IMR-90 (cell line): ENCODE data around the gene KRT76. TPM values are rescaled to one million over a fixed set of nuclear protein-coding genes. Genes with fewer than 3 reads are reported as not detected.

Source experiments
- ATAC-seq: fragments of 200-7000 bp; cut with Tn5 transposase; 2 replicates; pipeline ENCODE4 v1.9.1; 2020; ENCODE audit warnings: low read depth, mild to moderate bottlenecking, moderate library complexity
- BruUV-seq: library from RNA; stranded (reverse); fragments of 400-500 nt; replicated peaks from 2 replicates; lab custom pipeline; 2021; lab: Mats Ljungman, UMichigan
- CTCF ChIA-PET: fragments of 300-600 bp; formaldehyde crosslinking; extraction: SDS; loops from one replicate; lab custom pipeline; 2021; ENCODE audit warnings: antibody characterized with exemption; lab: Yijun Ruan, JAX
- POLR2A ChIA-PET: fragments of 300-600 bp; sonication (Branson Sonifier 250); formaldehyde crosslinking; loops from one replicate; lab custom pipeline; 2022; ENCODE audit warnings: antibody characterized with exemption; ENCODE audit not compliant: unreplicated experiment; lab: Charles Lee
- DNase-seq: peaks from one replicate; pipeline ENCODE4 v3.0.0; 2013
- H2AFZ ChIP-seq: replicated peaks from 2 replicates; pipeline ENCODE3; 2013; ENCODE audit warnings: low read length, mild to moderate bottlenecking; ENCODE audit not compliant: poor library complexity
- H2AK5ac ChIP-seq: 2 replicates; pipeline ENCODE4 v1.6.1; 2013; ENCODE audit warnings: low read depth, low read length, inconsistent platforms
- H2AK9ac ChIP-seq: replicated peaks from 2 replicates; pipeline ENCODE3; 2013; ENCODE audit warnings: mild to moderate bottlenecking, low read depth, low read length, moderate library complexity; ENCODE audit not compliant: poor library complexity
- H2BK120ac ChIP-seq: 2 replicates; pipeline ENCODE4 v1.6.1; 2013; ENCODE audit warnings: low read depth, low read length, inconsistent platforms
- H2BK15ac ChIP-seq: 3 replicates; pipeline ENCODE4 v1.6.1; 2013; ENCODE audit warnings: low read depth, low read length, inconsistent platforms
- H2BK20ac ChIP-seq: 2 replicates; pipeline ENCODE4 v1.6.1; 2013; ENCODE audit warnings: low read depth, mild to moderate bottlenecking, inconsistent platforms, low read length, moderate library complexity
- H2BK5ac ChIP-seq: 2 replicates; pipeline ENCODE4 v1.6.1; 2013; ENCODE audit warnings: mild to moderate bottlenecking, low read depth, low read length, inconsistent platforms; ENCODE audit not compliant: poor library complexity, severe bottlenecking
- H3K14ac ChIP-seq: replicated peaks from 2 replicates; pipeline ENCODE4 v1.6.1; 2013; ENCODE audit warnings: low read depth, low read length, inconsistent platforms
- H3K18ac ChIP-seq: 2 replicates; pipeline ENCODE4 v1.6.1; 2013; ENCODE audit warnings: low read depth, low read length, control low read depth
- H3K23ac ChIP-seq: 2 replicates; pipeline ENCODE4 v1.6.1; 2013; ENCODE audit warnings: low read depth, low read length, inconsistent platforms
- H3K27ac ChIP-seq: 2 replicates; pipeline ENCODE4 v1.5.1; 2013; ENCODE audit warnings: mild to moderate bottlenecking, control low read depth, low read length; ENCODE audit not compliant: insufficient read depth
- H3K27me3 ChIP-seq: 2 replicates; pipeline ENCODE4 v1.6.1; 2013; ENCODE audit warnings: low read length; ENCODE audit not compliant: control insufficient read depth, insufficient read depth
- H3K36me3 ChIP-seq: 2 replicates; pipeline ENCODE4 v1.6.1; 2013; ENCODE audit warnings: low read length, mixed read lengths; ENCODE audit not compliant: control insufficient read depth, insufficient read depth
- H3K4ac ChIP-seq: 2 replicates; pipeline ENCODE4 v1.6.1; 2013; ENCODE audit warnings: low read depth, low read length, inconsistent platforms
- H3K4me1 ChIP-seq: 2 replicates; pipeline ENCODE4 v1.6.1; 2013; ENCODE audit warnings: low read length, mixed read lengths; ENCODE audit not compliant: control insufficient read depth, insufficient read depth
- H3K4me2 ChIP-seq: 2 replicates; pipeline ENCODE4 v1.6.1; 2013; ENCODE audit warnings: low read depth, mild to moderate bottlenecking, control low read depth, low read length, moderate library complexity
- H3K4me3 ChIP-seq: 2 replicates; pipeline ENCODE4 v1.5.1; 2013; ENCODE audit warnings: low read depth, mild to moderate bottlenecking, control low read depth, low read length, moderate library complexity; ENCODE audit not compliant: insufficient read depth
- H3K56ac ChIP-seq: 2 replicates; pipeline ENCODE4 v1.6.1; 2013; ENCODE audit warnings: low read length, inconsistent platforms; ENCODE audit not compliant: insufficient read depth; ENCODE audit errors: extremely low read depth
- H3K79me1 ChIP-seq, 2 experiments: 2 replicates each; pipeline ENCODE4 v1.6.1; 2013; ENCODE audit warnings: low read length in 2 of 2, inconsistent platforms in 1 of 2, low read depth in 1 of 2
- H3K9ac ChIP-seq: 2 replicates; pipeline ENCODE4 v1.6.1; 2013; ENCODE audit warnings: low read depth, low read length, control low read depth
- H3K9me1 ChIP-seq: 2 replicates; pipeline ENCODE4 v1.6.1; 2013; ENCODE audit warnings: low read length, inconsistent platforms; ENCODE audit not compliant: insufficient read depth
- H3K9me3 ChIP-seq: 2 replicates; pipeline ENCODE4 v1.6.1; 2013; ENCODE audit warnings: low read length; ENCODE audit not compliant: control insufficient read depth, insufficient read depth
- H4K20me1 ChIP-seq: 2 replicates; pipeline ENCODE4 v1.6.1; 2013; ENCODE audit warnings: low read length, inconsistent platforms; ENCODE audit not compliant: insufficient read depth
- H4K5ac ChIP-seq: 2 replicates; pipeline ENCODE4 v1.6.1; 2013; ENCODE audit warnings: mild to moderate bottlenecking, low read depth, low read length, control low read depth
- H4K8ac ChIP-seq, 2 experiments: 2 replicates each; pipeline ENCODE4 v1.6.1; 2013; ENCODE audit warnings: low read depth in 2 of 2, low read length in 2 of 2, control low read depth in 1 of 2, inconsistent platforms in 1 of 2
- H4K91ac ChIP-seq: 2 replicates; pipeline ENCODE4 v1.6.1; 2013; ENCODE audit warnings: low read depth, low read length, inconsistent platforms; ENCODE audit not compliant: insufficient read depth
- BHLHE40 ChIP-seq: fragments of 150-350 bp; IDR thresholded peaks from 2 replicates; pipeline ENCODE4 v1.6.1; 2016; ENCODE audit warnings: mild to moderate bottlenecking, low read depth, low read length
- CEBPB ChIP-seq: IDR thresholded peaks from 2 replicates; pipeline ENCODE4 v1.6.1; 2012; ENCODE audit warnings: low read depth, low read length, improper control_type of control experiment
- CHD1 ChIP-seq: IDR thresholded peaks from 2 replicates; pipeline ENCODE4 v1.6.1; 2012; ENCODE audit warnings: low read depth, low read length, improper control_type of control experiment
- FOS ChIP-seq: fragments of 150-350 bp; IDR thresholded peaks from 2 replicates; pipeline ENCODE4 v1.6.1; 2016; ENCODE audit warnings: low read depth, low read length
- MAFK ChIP-seq: IDR thresholded peaks from 2 replicates; pipeline ENCODE4 v1.6.1; 2012; ENCODE audit warnings: low read depth, low read length, improper control_type of control experiment
- MAZ ChIP-seq: IDR thresholded peaks from 2 replicates; pipeline ENCODE4 v1.6.1; 2012; ENCODE audit warnings: low read depth, mild to moderate bottlenecking, low read length, improper control_type of control experiment, moderate library complexity, borderline replicate concordance
- MXI1 ChIP-seq: IDR thresholded peaks from 2 replicates; pipeline ENCODE4 v1.6.1; 2012; ENCODE audit warnings: low read depth, mild to moderate bottlenecking, low read length, moderate library complexity, borderline replicate concordance
- NFE2L2 ChIP-seq: fragments of 150-350 bp; IDR thresholded peaks from 2 replicates; pipeline ENCODE4 v1.6.1; 2016; ENCODE audit warnings: low read depth, mild to moderate bottlenecking, low read length
- POLR2A ChIP-seq: IDR thresholded peaks from 2 replicates; pipeline ENCODE4 v1.6.1; 2012; ENCODE audit warnings: mild to moderate bottlenecking, low read depth, low read length
- RAD21 ChIP-seq: IDR thresholded peaks from 2 replicates; pipeline ENCODE4 v1.6.1; 2012; ENCODE audit warnings: low read length, improper control_type of control experiment
- RCOR1 ChIP-seq: IDR thresholded peaks from 2 replicates; pipeline ENCODE4 v1.6.1; 2012; ENCODE audit warnings: mild to moderate bottlenecking, low read length, improper control_type of control experiment; ENCODE audit not compliant: insufficient replicate concordance
- RFX5 ChIP-seq: IDR thresholded peaks from 2 replicates; pipeline ENCODE4 v1.8.0; 2012; ENCODE audit warnings: low read depth, mild to moderate bottlenecking, low read length, moderate library complexity
- SMC3 ChIP-seq: fragments of 150-350 bp; IDR thresholded peaks from 2 replicates; pipeline ENCODE4 v1.6.1; 2016; ENCODE audit warnings: low read depth, mild to moderate bottlenecking, antibody characterized with exemption, low read length, moderate library complexity
- WGBS, 2 experiments: methylation state at CpG; one replicate each; pipeline versions ENCODE4 v1.1.5 to v1.1.7; 2013; ENCODE audit warnings: missing lambda C conversion rate in 2 of 2; ENCODE audit not compliant: insufficient read length in 1 of 2; ENCODE audit errors: extremely low coverage in 2 of 2; 5-methylcytosine and 5-hydroxymethylcytosine counted together
- dilution Hi-C: fragments of 300-500 bp; cut with HindIII; formaldehyde crosslinking; loops from one replicate; pipeline ENCODE4 v1.14.3; 2018; ENCODE audit warnings: low sequenced_read_pairs; ENCODE audit not compliant: unreplicated experiment
- in situ Hi-C: fragments of 300-500 bp; cut with MboI; formaldehyde crosslinking; loops from 3 replicates; pipeline ENCODE4 v1.14.3; 2019; ENCODE audit warnings: low sequenced_read_pairs, inconsistent platforms, mixed read lengths
- intact Hi-C: fragments of 100-400 bp; cut with micrococcal nuclease; formaldehyde crosslinking; loops from 2 replicates; pipeline ENCODE4 v1.10.0; 2022
- polyA plus RNA-seq, 3 experiments: library from polyadenylated mRNA; depleted of rRNA; stranded (reverse); fragments of >200 nt; gene quantifications; 2 replicates each; pipeline ENCODE4 v1.2.3, GENCODE V29; 2012; ENCODE audit warnings: low replicate concordance in 1 of 3
- total RNA-seq: library from RNA; depleted of rRNA; stranded (reverse); fragments of >200 nt; gene quantifications from 2 replicates; pipeline ENCODE4 v1.2.3, GENCODE V29; 2012
- TF ChIP-seq, protein P1 (sequence below): fragments of 150-350 bp; IDR thresholded peaks from 2 replicates; pipeline ENCODE4 v1.6.1; 2016; ENCODE audit warnings: low read depth, mild to moderate bottlenecking, low read length, moderate library complexity, borderline replicate concordance
- TF ChIP-seq, protein P2 (sequence below): conservative IDR thresholded peaks from 2 replicates; pipeline ENCODE4 v1.5.1; 2012; ENCODE audit warnings: mild to moderate bottlenecking, low read depth, low read length, improper control_type of control experiment
- TF ChIP-seq, protein P3 (sequence below): fragments of 150-350 bp; IDR thresholded peaks from 2 replicates; pipeline ENCODE4 v1.6.1; 2017; ENCODE audit warnings: mild to moderate bottlenecking, antibody characterized with exemption, low read length, low read depth

Gene KRT76
- total and polyA plus RNA-seq, 2 of the 4 experiments (the other 2 are of a cell fraction) = not detected

DNA sequence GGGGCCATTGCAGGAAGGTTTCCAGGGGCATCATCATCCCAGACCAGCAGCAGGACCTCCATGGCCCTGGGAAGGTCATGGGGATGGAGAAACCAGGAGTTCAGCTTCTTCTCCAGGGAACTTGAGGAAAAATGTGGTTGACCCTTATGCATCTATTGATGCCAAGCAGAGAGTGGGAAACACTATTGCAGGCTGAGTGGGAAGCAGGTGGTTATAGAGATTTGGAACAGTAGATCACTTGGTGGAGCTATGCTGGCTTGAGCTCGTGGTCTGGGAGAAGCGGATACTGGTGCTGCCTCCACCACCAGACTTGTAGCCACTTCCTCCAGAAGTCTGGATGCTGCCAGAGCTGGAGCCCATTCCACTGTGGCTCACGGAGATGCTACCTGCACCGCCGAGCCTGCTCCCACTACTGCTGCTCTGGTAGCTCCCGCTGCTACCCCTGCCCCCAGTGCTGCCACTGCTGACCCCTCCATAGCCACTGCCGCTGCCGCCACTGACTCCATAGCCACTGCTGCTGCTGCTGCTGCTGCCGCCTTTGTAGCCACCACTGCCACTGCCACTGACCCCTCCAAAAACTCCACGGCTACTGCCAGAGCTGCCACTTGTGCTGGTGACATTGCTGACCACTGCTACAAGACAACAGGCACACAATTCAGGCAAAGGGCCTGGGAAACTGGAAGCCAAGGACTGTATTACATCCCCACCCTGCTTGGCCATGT lies 8.5 kb downstream of the KRT76 start:
- no peak overlapping the region for H3K9ac ChIP-seq
- H2BK20ac ChIP-seq = no peak overlapping the region
- ChIA-PET CTCF (no interaction called here), POLR2A (no interaction called here)
- no peak overlapping the region for H4K91ac ChIP-seq
- TF ChIP-seq, protein P1, sequence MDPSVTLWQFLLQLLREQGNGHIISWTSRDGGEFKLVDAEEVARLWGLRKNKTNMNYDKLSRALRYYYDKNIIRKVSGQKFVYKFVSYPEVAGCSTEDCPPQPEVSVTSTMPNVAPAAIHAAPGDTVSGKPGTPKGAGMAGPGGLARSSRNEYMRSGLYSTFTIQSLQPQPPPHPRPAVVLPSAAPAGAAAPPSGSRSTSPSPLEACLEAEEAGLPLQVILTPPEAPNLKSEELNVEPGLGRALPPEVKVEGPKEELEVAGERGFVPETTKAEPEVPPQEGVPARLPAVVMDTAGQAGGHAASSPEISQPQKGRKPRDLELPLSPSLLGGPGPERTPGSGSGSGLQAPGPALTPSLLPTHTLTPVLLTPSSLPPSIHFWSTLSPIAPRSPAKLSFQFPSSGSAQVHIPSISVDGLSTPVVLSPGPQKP = no peak
- TF ChIP-seq FOS (no peak), CEBPB (no peak), BHLHE40 (no peak), MXI1 (no peak), MAZ (no peak), CHD1 (no peak), MAFK (no peak), RFX5 (no peak), POLR2A (no peak), NFE2L2 (no peak), RCOR1 (no peak), RAD21 (no peak), SMC3 (no peak)
- TF ChIP-seq, protein P2, sequence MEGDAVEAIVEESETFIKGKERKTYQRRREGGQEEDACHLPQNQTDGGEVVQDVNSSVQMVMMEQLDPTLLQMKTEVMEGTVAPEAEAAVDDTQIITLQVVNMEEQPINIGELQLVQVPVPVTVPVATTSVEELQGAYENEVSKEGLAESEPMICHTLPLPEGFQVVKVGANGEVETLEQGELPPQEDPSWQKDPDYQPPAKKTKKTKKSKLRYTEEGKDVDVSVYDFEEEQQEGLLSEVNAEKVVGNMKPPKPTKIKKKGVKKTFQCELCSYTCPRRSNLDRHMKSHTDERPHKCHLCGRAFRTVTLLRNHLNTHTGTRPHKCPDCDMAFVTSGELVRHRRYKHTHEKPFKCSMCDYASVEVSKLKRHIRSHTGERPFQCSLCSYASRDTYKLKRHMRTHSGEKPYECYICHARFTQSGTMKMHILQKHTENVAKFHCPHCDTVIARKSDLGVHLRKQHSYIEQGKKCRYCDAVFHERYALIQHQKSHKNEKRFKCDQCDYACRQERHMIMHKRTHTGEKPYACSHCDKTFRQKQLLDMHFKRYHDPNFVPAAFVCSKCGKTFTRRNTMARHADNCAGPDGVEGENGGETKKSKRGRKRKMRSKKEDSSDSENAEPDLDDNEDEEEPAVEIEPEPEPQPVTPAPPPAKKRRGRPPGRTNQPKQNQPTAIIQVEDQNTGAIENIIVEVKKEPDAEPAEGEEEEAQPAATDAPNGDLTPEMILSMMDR = no peak
- TF ChIP-seq, protein P3, sequence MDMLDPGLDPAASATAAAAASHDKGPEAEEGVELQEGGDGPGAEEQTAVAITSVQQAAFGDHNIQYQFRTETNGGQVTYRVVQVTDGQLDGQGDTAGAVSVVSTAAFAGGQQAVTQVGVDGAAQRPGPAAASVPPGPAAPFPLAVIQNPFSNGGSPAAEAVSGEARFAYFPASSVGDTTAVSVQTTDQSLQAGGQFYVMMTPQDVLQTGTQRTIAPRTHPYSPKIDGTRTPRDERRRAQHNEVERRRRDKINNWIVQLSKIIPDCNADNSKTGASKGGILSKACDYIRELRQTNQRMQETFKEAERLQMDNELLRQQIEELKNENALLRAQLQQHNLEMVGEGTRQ = no peak
- H2BK5ac ChIP-seq = no peak overlapping the region
- no peak overlapping the region for H2AK5ac ChIP-seq
- no peak overlapping the region for H3K27ac ChIP-seq
- no peak overlapping the region for H3K14ac ChIP-seq
- H4K5ac ChIP-seq = no peak overlapping the region
- ATAC-seq (no peak), DNase-seq (no peak)
- H2AFZ ChIP-seq = no peak overlapping the region
- H3K56ac ChIP-seq = no peak overlapping the region
- no peak overlapping the region for H3K4me3 ChIP-seq
- no peak overlapping the region for H2AK9ac ChIP-seq
- H2BK120ac ChIP-seq = no peak overlapping the region
- no peak overlapping the region for H3K4ac ChIP-seq
- no peaks in the 10 kb centered on the region for H3K4me1 ChIP-seq
- H3K36me3 ChIP-seq = no peaks in the 10 kb centered on the region
- in situ Hi-C loops (no loop called here), dilution Hi-C loops (no loop called here), intact Hi-C loops (no loop called here)
- H4K20me1 ChIP-seq = no peaks in the 10 kb centered on the region
- H3K4me2 ChIP-seq = no peak overlapping the region
- no peaks in the 10 kb centered on the region for H3K79me1 ChIP-seq
- H3K18ac ChIP-seq = no peak overlapping the region
- H4K8ac ChIP-seq = no peak overlapping the region
- no TSS peak for BruUV-seq
- no peaks in the 10 kb centered on the region for H3K9me3 ChIP-seq
- 73% methylated on average over 3 of the region's 10 CpGs; no CpG with 5 or more reads in 1 of the 2 experiments for WGBS, 2 experiments
- H3K27me3 ChIP-seq = peaks cover 15% of the 10 kb centered on the region
- H3K23ac ChIP-seq = no peak overlapping the region
- H2BK15ac ChIP-seq = no peak overlapping the region
- H3K9me1 ChIP-seq = no peaks in the 10 kb centered on the region
